ENCODE data around the gene TSHZ1.

Gene TSHZ1

DNA sequence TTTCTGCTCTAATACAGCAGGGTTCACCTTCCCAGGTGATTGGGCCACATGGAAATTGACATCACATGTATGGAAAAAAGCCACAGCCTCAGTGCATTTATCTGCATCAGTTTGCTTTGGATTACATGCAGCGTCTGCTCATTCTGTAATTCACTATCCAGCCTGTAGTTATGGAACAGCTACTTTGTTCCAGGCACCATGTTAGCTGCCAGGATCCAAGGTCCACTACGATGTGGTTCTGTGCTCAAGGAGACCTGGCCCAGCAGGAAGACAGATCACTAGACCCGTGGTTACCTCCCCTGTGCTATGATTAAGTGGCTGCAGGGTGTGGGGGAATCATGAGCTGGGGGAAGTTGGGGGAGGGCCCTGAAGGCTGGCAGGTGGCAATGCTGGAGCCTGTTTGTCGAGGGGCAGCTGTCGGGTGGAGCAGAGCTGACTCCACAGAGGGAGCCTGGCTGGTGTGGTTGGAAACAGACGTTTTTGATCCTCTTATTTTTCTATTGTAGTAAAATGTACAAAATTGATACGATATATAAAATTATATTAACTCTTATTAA, 58.6 kb downstream of the TSHZ1 start:
- DNase-seq (ENCODE audit: low read depth in 2 of 2): no peak

DNA sequence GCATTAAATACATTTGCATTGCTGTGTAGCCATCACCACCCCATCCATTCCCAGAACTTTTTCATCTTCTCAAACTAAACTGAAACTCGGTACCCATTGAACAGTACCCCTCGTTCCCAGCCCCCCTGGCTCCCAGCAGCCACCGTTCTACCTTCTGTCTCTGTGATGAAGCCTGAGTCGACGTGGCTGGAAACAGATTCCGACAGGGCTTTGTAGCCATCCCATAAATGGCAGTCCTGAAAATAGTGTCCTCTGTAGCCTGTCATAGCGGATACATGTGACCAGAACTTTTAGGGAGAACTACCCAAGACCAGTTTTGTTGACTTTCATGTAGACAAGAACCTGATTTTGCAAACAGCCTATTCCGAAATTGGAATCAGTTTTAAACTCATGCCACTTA, 59.1 kb downstream of the TSHZ1 start:
- DNase-seq (ENCODE audit: low read depth in 2 of 2): no peak

GRCh38 chr18:75271952-75272351, 61.4 kb downstream of the TSHZ1 start:
- no peak for DNase-seq (ENCODE audit: low read depth in 2 of 2)

DNA sequence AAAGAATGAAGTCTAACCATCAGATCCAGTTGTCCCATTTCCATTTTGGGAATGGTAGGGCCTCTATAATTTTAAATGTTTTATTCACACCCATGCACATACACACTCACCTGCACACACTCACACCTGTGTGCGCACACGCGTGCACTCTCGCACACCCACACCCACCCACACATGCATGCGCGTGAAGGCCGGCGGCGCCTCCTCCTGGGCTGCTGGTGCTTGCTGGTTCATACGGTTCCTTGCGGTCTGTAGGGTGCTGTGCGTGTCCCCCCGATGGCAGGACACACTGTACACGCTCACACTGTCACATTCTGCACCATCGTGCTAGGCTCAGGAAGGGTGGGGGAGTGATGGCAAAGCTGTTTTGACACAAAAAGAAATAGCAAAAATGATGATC, 63.2 kb downstream of the TSHZ1 start:
- DNase-seq (ENCODE audit: low read depth in 2 of 2): no peak

- DNase-seq (ENCODE audit: low read depth in 2 of 2): no peak
Observed at GRCh38 chr18:75275226-75275625, 64.6 kb downstream of the TSHZ1 start.

- no peak for DNase-seq (ENCODE audit: low read depth in 2 of 2)
Observed at GRCh38 chr18:75276818-75277609, 66.4 kb downstream of the TSHZ1 start.

DNA sequence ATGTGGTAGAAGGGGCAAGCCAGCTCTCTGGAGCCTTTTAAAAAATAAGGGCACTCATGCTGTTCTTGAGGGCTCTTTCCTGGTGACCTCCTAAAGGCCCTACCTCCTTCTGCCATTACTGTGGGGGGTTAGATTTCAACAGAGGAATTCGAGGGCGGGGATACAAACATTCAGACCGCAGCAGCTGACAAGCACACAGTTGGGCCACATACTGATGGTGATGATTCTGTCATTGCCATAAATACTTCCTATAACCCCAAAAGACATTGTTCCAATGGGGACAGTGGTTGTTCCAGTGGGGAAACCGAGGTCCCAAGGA, 67.0 kb downstream of the TSHZ1 start:
- no peak for DNase-seq (ENCODE audit: low read depth in 2 of 2)

GRCh38 chr18:75279381-75279780, 68.8 kb downstream of the TSHZ1 start:
- no peak for DNase-seq (ENCODE audit: low read depth in 2 of 2)

- no peak for DNase-seq (ENCODE audit: low read depth in 2 of 2)
Observed at GRCh38 chr18:75280427-75281280, 70.1 kb downstream of the TSHZ1 start.

DNA sequence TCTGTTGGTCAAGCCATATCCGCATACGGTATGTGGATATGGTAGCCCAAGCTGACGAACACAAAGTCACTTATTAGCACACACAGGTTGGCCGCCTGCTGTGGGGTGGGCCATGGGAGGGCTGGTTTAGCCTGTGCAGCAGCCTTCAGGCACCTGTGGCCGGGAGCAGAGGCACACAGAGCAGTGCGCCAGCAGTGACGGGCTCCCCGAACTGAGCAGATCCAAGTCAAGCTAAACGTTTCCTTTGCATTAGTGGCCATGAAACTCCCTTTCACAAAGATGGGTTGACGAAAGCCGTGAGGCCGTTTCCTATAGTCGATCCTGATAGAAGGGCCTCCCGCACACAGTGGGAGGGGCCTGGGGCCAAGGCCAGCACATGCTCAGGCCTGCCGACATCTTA, 72.1 kb downstream of the TSHZ1 start:
- no peak for DNase-seq (ENCODE audit: low read depth in 2 of 2)

DNA sequence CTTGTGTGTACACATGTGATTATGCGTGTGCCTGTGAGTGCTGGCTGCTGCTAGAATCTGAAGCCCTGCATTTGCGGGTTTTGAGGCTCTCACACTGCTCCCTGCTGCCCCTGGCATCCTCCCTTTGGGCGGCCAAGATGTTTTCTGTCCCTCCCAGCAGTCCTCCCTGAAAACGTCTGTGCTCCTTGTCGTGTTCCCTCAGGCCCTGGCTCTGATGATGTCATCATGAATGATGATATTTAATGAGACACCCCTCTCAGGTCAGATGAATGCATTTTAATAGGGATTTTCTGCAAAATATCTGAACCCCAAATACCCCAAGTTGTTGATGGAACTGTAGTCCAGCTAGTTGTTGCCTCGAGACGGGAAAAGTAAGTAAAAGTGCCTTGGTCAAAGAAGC, 73.1 kb downstream of the TSHZ1 start:
- DNase-seq (ENCODE audit: low read depth in 2 of 2): no peak

DNA sequence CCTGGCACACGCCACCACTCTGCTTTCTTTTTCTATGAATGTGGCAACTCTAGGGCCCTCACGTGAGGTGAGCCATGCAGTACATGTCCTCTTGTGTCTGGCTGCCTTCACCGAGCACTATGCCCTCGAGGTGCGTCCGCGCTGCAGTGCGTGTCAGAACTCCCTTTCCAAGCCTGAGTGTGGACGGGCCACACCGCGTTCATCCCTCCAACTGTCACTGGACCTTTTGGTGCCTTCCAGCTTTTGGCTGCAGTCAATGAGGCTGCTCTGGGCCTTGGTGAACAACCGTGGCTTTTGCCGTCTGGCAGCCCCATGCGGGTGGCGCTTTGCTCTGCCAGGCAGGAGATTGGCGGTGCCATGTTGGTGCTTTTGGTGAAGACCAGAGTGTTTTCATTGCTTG, 74.0 kb downstream of the TSHZ1 start:
- no peak for DNase-seq (ENCODE audit: low read depth in 2 of 2)

- no peak for DNase-seq (ENCODE audit: low read depth in 2 of 2)
Observed at GRCh38 chr18:75285876-75286275, 75.3 kb downstream of the TSHZ1 start.

- DNase-seq (ENCODE audit: low read depth in 2 of 2): no peak
Observed at GRCh38 chr18:75287006-75287405, 76.4 kb downstream of the TSHZ1 start.

- no peak for DNase-seq (ENCODE audit: low read depth in 2 of 2)
Observed at GRCh38 chr18:75287700-75288099, 77.1 kb downstream of the TSHZ1 start.

- no peak for DNase-seq (ENCODE audit: low read depth in 2 of 2)
Observed at GRCh38 chr18:75289761-75290160, 79.2 kb downstream of the TSHZ1 start.

GRCh38 chr18:75290737-75291358, 80.3 kb downstream of the TSHZ1 start:
- DNase-seq (ENCODE audit: low read depth in 2 of 2): no peak

- DNase-seq (ENCODE audit: low read depth in 2 of 2): no peak
Observed at GRCh38 chr18:75291460-75291859, 80.9 kb downstream of the TSHZ1 start.

GRCh38 chr18:75293591-75293990, 83.0 kb downstream of the TSHZ1 start:
- DNase-seq (ENCODE audit: low read depth in 2 of 2): no peak

- no peak for DNase-seq (ENCODE audit: low read depth in 2 of 2)
Observed at GRCh38 chr18:75297731-75298130, 87.1 kb downstream of the TSHZ1 start.

DNA sequence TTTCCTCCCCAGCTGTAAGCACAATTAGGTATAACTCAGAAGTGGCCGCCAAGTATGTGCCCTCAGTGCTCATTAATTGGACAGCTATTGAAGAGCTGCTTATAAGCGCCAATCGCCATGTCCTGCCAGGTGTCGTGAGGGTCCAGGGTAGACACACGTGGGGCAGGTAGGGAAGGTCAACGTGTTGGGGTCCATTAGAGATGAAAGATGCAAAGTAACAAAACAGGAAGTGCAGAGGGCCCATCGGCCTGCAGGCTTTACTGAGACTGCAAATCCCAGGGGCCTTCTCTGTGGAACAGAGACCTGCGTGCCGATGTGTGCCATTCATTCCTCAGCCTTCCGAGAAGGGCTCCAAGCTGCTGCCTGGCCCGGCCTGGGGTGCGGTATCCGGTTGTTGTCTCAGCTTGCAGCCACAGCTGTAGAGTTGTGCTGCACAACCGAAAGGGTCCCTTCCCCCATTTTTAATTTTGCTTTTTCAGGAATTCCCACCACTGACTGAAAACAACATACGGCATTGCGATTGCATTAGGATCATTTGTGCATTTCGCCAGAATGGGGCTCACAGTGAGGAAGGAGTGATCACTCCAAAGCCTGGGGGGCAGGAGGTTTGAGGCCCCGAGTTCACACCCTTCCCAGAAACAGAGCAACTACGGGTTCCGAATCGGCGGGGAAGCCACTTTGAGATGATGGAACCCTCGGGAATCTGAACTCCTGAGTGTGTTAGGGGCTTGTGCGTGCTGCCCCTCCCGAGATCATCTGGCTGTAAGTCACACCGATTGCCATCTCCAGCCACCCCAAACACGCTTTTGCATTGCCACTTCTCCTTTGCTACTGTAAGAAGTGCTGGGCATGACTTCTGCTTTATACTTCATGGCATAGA, 94.3 kb downstream of the TSHZ1 start:
- DNase-seq (ENCODE audit: low read depth in 2 of 2): no peak

- no peak for DNase-seq (ENCODE audit: low read depth in 2 of 2)
Observed at GRCh38 chr18:75305984-75306383, 95.4 kb downstream of the TSHZ1 start.
